Measurements from ENCODE around the gene C2CD2L. TPM values are rescaled to one million over a fixed set of nuclear protein-coding genes. Genes with fewer than 3 reads are reported as not detected.

C2CD2L gene
- total RNA-seq, 1 experiment from 2014 or later: 5.6 TPM

GRCh38 chr11:119111361-119111925 is 4.3 kb downstream of the C2CD2L start:
- no peak overlapping the region for H2BK5ac ChIP-seq (ENCODE audit: insufficient read length, low read length)
- no peak overlapping the region for H4K8ac ChIP-seq (replicated peaks; ENCODE audit: insufficient read length, low read depth, low read length)
- no CpG with 5 or more reads among the region's 11 CpGs for WGBS (ENCODE audit: extremely low coverage, insufficient read length, low lambda C conversion rate)
- H3K79me1 ChIP-seq (ENCODE audit: insufficient read depth, low read depth, low read length, poor library complexity, severe bottlenecking): no peaks in the 10 kb centered on the region
- peaks cover 5% of the 10 kb centered on the region; the same call in 1 of the 2 replicates for H3K27me3 ChIP-seq (ENCODE audit: insufficient read depth, low read length)
- H3K27ac ChIP-seq (ENCODE audit: insufficient read length, low read depth, low read length): no peak overlapping the region
- H3K18ac ChIP-seq (ENCODE audit: insufficient read length, low read depth, low read length): no peak overlapping the region
- no peak overlapping the region for H3K9ac ChIP-seq (ENCODE audit: extremely low read depth, insufficient read length, low read length)
- H4K20me1 ChIP-seq (ENCODE audit: control insufficient read depth, insufficient read depth, insufficient read length): no peaks in the 10 kb centered on the region
- H4K91ac ChIP-seq (ENCODE audit: insufficient read length, low read depth, low read length): no peak overlapping the region
- no peak for TF ChIP-seq CTCF (conservative IDR thresholded peaks at IDR 0.05)
- Mint-ChIP-seq H3K4me3 (no peak overlapping the region), H3K4me1 (peaks cover 22 to 33% of the 10 kb centered on the region in 2 experiments), H3K27ac (no peak overlapping the region), H3K9me3 (no peaks in the 10 kb centered on the region; a peak in 1 of 5 replicates), H3K36me3 (ENCODE audit: insufficient read depth in 1 of 3, low read depth in 3 of 3) (no peaks in the 10 kb centered on the region; a peak in 2 of 7 replicates), H3K27me3 (ENCODE audit: low read depth) (peaks cover 12% of the 10 kb centered on the region)
- H4K5ac ChIP-seq (ENCODE audit: insufficient read length, low read depth, low read length): no peak overlapping the region
- H3K79me2 ChIP-seq (ENCODE audit: insufficient read depth, low read length): no peaks in the 10 kb centered on the region
- H3K4me1 ChIP-seq (ENCODE audit: insufficient read depth, low read length): peaks cover 6% of the 10 kb centered on the region; the same call in 1 of the 2 replicates
- no peak overlapping the region for H3T11ph ChIP-seq (ENCODE audit: low read length)
- H3K4me2 ChIP-seq (ENCODE audit: insufficient read depth, insufficient read length, low read length): no peak overlapping the region
- H3K14ac ChIP-seq (ENCODE audit: insufficient read depth, low read length): no peak overlapping the region
- H3K23ac ChIP-seq (ENCODE audit: insufficient read length, low read depth, low read length): no peak overlapping the region
- no peak overlapping the region for H3K56ac ChIP-seq (ENCODE audit: insufficient read length, low read depth, low read length)
- H2BK120ac ChIP-seq (ENCODE audit: low read depth, low read length, poor library complexity, severe bottlenecking): no peak overlapping the region
- H2BK20ac ChIP-seq (ENCODE audit: low read depth, low read length, poor library complexity, severe bottlenecking): no peak overlapping the region
- H2AFZ ChIP-seq (ENCODE audit: low read length): no peak overlapping the region
- H3K4ac ChIP-seq (ENCODE audit: low read depth, low read length): no peak overlapping the region
- no peak for DNase-seq
- no peak overlapping the region for H2BK15ac ChIP-seq (ENCODE audit: low read depth, low read length)
- no peaks in the 10 kb centered on the region for H3K9me3 ChIP-seq (ENCODE audit: control insufficient read depth, low read depth, low read length)
- no peak overlapping the region for H2BK12ac ChIP-seq (ENCODE audit: insufficient read length, low read depth, low read length)
- H3K23me2 ChIP-seq (ENCODE audit: insufficient read length, low read depth, low read length, poor library complexity, severe bottlenecking): peaks cover 10% of the 10 kb centered on the region
- H2AK5ac ChIP-seq (ENCODE audit: insufficient read length, low read length): no peak overlapping the region

Data from H9 (cell line).